Iris pigment epithelial cell (primary cell): ENCODE measurements around the gene TSC22D3.

ENCODE experiments used
- DNase-seq: peaks from one replicate; pipeline ENCODE4 v3.0.0-alpha.2; 2011; ENCODE audit warnings: low read depth

The TSC22D3 gene

GRCh38 chrX:107760304-107761077 is 15.1 kb downstream of the TSC22D3 start:
- DNase-seq = no peak

DNA sequence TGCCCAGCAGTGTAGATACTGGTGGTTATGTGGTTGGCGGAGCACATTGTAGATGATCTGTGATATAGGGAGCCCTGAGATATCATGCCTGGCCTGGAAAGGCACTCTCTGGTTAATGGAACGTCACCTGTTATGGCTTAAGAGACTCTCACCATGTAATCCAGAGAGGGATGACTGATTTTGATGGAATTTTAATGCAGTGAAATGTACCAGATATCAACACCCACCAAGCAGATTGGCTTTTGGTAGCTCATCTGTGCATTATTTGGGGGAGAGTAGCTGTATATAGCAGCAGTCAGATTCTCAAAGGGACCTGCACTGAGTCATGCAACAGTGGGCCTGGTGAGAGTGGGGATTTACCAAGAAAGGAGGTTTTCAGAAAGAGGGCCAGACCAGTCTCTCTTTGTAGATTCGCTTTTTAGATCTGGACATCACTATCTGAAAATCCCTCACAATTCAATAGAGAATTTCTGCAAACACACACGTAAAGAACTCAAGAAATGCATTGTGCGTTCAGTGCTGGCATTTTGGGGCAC is 17.3 kb downstream of the TSC22D3 start:
- no peak for DNase-seq

DNA sequence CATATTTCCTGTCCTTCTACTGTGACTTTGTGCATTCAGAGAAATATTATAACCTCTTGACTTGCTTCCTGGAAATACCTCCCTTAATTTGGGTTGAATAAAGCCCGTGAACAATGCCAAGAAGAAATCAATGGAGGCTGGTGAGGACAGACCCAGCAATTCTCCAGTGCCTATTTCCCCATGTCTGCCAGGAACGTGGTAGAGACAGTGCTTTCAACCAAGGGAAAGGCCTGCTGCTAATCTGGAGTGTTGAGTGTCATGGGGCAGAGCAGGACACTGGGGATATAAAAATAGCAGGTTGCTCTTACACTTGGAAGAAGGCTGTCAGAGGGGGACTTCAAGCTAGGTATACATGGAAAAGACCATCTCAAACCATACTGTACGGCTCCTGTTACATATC is 19.9 kb downstream of the TSC22D3 start:
- no peak for DNase-seq

DNA sequence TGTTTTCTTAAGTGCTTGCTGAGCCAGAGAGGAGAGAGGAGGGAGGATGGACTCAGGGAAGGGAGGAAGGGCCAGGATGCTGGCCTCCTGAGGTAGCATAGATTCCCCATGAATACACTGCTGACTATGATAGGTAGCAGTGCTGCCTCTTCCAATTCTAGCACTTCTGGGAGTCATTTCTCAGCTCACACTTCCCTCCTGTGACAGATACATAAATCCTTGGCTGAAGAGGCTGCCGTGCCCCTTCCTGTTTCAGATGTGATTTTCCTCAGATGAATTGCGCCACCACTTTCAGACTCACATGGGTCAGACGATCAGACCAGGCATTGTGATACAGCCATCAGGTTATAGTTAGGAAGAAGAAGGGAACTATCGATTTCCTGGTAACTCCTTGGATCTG is 22.4 kb downstream of the TSC22D3 start:
- DNase-seq = no peak

DNA sequence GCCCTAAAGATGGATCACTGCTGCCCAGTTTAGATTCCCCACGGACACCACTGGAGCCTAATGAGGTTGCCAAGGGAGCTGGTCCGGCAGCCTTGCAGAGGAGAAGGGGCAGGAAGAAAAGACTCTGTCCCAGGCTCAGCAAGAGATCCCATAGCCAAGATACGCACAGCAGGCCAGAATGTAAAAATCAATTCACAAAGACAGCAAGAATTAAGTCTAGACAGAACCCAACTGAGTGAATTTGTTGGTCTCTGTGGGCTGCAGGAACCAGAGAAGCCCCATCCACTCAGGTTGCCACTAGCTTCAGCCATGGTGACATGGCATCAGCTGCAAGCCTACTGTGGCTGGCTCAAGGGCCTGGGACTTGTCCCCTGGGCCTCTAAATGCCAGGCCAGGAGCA is 22.9 kb downstream of the TSC22D3 start:
- no peak for DNase-seq

DNA sequence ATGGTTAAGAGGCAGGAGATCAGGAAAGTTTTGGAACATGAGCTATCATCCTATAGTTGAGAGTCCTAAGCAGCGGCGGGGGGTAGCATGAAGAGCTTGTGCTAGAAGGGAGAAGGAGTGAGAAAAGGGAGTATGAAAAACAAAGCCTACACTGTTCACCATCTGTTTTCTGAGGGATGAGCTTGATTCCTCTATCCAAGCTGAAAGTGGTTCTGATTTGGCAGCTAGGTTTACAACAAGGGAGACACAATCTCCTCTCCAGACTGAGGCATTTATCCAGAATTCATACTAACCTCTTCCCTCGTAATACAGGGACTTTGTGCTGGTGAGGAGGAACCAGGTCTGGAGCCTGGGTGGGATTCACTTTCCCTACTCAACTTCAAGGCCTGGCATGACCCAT is 23.5 kb downstream of the TSC22D3 start:
- DNase-seq = no peak

GRCh38 chrX:107750861-107751445 is 24.6 kb downstream of the TSC22D3 start:
- no peak for DNase-seq

- no peak for DNase-seq
Observed at GRCh38 chrX:107750263-107750662, 25.3 kb downstream of the TSC22D3 start.

DNA sequence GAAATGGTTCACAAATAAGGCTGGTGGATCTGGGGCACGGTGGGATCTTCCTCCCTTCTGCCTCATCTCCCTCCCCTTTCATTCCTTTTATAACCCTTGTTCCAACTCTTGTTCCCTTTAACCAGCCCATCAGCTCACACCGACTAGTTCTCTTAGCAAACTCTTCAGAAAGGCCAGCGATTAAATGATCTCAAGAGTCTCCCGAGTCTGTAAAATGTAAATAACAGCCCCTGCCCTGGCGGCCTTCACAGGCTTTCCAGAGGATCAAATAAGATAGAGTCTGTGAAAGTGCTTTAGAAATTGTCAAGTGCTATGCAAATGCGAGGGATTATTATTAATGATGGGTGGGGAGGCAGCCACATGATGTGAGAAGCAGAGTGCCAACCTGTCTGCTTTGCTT is 27.1 kb downstream of the TSC22D3 start:
- DNase-seq = no peak

DNA sequence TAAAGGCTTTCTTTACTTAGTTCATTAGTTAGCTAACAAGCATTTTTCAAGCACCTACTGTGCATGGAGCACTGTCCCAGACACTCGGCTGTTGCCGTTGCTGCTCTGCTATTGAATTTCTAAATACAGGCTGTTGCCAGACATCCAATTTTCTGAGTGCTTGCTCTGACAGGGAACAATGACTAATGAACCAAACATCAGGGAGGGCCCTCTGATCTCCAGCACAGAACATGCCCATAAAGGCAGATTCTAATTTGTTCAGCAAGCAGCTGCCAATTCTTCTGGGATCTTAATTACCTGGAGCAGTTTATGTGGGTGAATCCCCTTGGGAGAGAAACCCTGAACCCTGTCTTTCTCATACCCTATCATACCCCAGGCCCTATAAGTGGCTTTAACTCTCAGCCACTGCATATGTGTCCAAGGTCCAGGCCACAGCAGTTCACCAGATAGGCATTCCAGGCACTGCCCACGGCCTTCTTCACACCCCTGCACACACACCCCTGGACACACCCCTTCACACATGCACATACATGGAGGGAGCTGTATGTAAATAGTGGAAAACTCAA is 27.9 kb downstream of the TSC22D3 start:
- DNase-seq = peak; percentile 74

GRCh38 chrX:107744868-107745267 is 30.7 kb downstream of the TSC22D3 start:
- DNase-seq = no peak

GRCh38 chrX:107743995-107744394 is 31.6 kb downstream of the TSC22D3 start:
- no peak for DNase-seq

GRCh38 chrX:107742700-107743191 is 32.8 kb downstream of the TSC22D3 start:
- no peak for DNase-seq

GRCh38 chrX:107741404-107741790 is 34.2 kb downstream of the TSC22D3 start:
- no peak for DNase-seq

- DNase-seq = no peak
Observed at GRCh38 chrX:107739541-107739940, 36.0 kb downstream of the TSC22D3 start.

- no peak for DNase-seq
Observed at GRCh38 chrX:107738768-107739167, 36.8 kb downstream of the TSC22D3 start.

GRCh38 chrX:107738272-107738671 is 37.3 kb downstream of the TSC22D3 start:
- no peak for DNase-seq

DNA sequence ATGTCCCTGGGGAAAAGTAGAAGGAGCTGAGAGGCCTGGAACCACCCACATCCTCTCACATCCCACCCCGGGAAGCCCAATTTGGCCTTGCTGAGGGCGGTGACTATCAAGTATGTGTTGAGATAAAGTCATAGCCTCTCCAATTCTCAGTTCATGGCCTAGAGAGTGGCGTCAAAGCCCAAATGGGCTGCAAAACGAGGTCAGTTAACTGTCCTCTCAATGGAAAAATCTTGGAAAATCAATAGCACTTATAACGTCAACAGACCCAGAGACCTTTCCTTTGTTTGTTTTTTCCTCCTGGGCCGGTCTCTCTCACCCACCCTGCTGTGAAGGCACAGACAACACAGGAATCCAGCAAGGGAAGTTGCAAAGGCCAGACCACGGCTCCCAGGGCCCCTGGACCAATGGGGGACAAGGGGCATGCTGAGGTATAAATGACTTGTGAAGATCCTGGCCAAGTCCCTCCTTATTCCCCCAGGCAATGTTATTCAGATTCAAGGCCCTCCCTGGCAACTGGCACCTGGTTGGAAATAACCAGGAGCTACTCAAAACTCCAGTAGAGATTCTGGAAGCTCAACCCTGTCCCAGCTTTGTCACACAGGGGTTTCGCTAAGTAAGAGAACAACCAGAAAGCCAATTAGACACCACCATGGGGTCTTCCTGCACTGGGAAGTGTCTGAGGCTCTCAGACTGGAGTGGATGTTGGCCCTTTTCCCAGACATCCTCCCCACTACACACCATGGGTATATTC is 38.6 kb downstream of the TSC22D3 start:
- DNase-seq = no peak

- DNase-seq = no peak
Observed at GRCh38 chrX:107734646-107735045, 40.9 kb downstream of the TSC22D3 start.

DNA sequence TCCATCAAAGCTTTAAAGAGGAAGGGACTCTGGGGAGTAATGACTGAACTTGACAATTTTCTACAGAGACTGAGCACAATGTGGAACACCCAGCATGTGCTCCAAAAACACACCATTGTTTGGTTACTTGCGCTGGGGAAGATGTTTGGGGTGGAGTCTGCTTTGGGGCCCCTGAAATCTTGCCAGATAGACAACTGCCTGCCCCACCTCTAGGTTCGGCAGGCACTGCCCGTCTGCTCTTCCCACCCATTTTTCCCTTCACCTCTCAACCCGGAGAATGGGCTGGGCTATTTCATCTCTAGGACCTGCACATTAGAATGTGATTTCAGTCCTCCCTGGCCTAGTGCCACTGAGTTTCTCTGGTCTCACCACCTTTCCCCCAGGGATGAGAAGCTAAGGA is 41.9 kb downstream of the TSC22D3 start:
- DNase-seq = no peak

DNA sequence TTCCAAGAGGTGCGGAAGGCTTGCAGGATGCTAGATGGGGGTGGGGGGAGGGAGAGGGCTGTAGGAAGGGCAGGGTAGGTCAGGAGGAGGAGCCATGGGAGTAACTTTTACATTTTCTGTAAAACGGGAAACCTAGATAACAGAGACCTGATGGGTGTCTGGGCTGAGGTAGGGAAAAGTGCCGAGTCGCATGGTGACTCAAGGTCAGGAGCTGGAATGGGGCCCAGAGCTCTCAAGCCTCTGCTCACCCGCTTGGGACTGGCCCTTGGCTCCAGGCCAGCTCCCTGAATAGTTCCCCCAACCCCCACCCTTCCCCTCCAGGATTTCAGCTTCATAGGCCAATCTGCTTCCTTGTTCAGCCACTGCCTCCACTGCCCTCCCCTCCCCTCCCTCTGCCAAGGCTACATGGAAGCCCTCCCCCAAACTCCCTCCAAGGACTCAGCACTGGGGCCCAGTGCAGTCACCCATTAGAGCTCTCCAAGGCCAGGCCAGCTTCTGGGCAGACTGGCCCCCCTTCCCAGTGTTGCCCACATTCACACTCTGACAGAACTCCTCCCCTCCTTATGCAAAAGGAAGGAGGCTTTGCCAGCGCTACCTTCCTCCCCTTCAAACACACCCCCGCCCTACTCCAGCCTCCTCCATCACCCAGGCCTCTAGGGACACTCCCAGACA is 43.6 kb downstream of the TSC22D3 start:
- peak; percentile 63 for DNase-seq
